ENCODE results near the gene CNOT8.
"Not testable (repeated sequence)": the region's sequence is repeated elsewhere in the genome, so short reads cannot be mapped to it uniquely, and the experiment has no call there.

Gene CNOT8

DNA sequence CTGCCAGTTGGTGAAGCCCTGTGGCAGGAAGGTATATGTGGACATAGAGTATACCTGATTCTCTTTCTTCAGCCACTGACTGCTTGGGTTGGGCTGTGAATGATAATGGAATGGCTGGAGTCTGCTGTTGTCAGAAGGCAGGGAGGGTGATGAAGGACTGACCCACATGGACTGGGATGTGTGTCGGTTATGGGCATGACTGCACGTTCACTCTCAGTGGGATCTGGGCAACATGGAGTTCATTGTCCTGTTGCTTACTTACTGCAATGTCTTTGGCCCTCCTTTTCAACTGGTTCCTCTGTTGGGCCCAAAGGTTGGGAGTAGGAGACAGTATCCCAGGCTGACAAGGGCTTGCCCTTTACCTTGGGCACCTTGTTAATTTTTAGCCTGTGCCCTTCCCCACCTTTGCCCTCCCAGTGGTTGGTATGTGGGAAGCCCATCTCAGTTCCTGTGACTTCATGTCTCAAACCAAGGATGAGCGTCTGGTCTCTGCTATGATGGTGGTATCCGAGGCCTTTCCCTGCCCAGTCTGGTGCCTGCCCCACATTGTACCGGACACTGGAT, 42.7 kb upstream of the CNOT8 start:
- H3K27ac ChIP-seq: no peak overlapping the region

DNA sequence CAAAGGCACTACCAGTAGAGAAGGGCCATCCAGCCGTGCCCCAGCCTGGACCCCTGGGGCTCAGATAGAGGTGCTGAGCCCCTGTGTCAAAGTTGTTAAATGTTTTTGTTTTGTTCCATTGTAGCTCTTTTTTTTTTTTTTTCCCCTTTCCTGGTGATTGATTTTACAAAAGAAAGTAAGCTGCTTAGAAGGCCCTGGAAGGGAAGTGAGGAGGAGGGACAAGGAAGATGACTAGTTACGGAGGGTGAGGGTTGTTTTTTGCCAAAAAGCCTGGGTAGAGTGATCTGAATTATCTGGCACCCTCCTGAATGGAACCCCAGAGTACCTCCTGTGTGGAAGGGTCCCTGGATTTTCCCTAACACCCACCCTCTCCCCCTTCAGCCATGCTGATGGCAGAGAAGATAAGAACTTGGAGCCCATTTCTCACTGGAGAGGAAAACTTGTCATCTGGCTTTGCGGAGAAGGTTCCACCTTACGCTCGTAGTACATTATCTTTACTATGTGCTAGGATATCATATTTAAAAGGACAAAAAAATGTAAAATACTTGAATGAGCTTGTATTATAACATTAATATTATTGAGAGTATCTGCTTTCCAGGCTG, 41.4 kb upstream of the CNOT8 start:
- H3K27ac ChIP-seq: no peak overlapping the region
- TF ChIP-seq ZFX (IDR thresholded peaks at IDR 0.05): no peak
- TF ChIP-seq, protein P1, sequence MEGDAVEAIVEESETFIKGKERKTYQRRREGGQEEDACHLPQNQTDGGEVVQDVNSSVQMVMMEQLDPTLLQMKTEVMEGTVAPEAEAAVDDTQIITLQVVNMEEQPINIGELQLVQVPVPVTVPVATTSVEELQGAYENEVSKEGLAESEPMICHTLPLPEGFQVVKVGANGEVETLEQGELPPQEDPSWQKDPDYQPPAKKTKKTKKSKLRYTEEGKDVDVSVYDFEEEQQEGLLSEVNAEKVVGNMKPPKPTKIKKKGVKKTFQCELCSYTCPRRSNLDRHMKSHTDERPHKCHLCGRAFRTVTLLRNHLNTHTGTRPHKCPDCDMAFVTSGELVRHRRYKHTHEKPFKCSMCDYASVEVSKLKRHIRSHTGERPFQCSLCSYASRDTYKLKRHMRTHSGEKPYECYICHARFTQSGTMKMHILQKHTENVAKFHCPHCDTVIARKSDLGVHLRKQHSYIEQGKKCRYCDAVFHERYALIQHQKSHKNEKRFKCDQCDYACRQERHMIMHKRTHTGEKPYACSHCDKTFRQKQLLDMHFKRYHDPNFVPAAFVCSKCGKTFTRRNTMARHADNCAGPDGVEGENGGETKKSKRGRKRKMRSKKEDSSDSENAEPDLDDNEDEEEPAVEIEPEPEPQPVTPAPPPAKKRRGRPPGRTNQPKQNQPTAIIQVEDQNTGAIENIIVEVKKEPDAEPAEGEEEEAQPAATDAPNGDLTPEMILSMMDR (conservative IDR thresholded peaks at IDR 0.05): no peak

More for the DNA sequence above, 42.7 kb upstream of the CNOT8 start:
- TF ChIP-seq ZFX (IDR thresholded peaks at IDR 0.05): no peak
- TF ChIP-seq, protein P1 (conservative IDR thresholded peaks at IDR 0.05): no peak

DNA sequence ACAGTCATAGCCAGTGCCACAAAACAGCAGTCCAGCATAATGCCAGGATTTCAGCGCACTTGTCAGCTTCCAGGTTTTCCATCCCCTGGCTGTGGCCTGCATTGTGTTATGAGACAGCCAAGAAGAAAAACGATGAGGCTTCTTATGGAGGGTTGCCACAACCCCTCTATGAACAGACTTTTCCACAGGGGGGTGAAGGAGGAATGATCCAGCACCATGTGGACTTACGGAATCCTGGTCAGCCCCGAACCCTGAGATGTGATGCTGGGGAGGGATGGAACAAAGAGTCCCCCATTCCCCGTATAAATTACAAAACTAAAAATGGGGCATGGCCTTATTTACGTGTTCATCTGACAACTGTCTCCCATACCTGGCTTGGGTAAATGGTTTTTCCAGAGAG, 40.6 kb upstream of the CNOT8 start:
- H3K27ac ChIP-seq: no peak overlapping the region
- no peak for TF ChIP-seq ZFX (IDR thresholded peaks at IDR 0.05)
- TF ChIP-seq, protein P1 (conservative IDR thresholded peaks at IDR 0.05): no peak

DNA sequence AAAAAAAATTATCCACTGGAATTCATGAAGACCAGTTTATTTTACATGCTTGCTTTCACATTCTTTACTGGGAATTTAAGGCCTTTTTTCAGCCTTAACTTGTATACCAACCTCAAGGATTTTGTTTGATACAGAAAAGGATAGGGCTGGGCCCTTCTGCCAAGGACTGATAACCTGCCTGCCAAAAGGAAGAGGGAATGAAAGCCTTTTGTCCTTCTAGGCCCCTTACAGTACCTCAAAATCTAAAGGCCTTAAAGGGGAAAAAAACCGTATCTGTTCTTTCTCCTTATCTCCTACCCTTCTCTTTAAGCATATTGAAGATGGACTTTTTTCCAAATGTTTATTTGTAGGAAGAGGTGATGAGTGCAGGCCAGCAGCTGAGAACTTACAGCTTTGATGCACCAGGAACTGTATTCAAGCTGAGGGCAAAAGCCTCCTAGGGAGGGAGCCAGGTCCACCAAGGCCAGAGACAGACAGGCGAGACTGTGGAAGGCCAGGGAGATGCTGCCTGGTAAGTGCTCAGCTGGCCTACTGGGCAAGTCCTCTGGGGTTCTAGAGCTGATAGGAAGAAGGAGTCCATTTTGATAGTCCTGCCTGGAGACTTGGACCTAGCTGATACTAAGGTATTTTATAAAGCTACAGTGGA, 39.8 kb upstream of the CNOT8 start:
- no peak overlapping the region for H3K27ac ChIP-seq
- TF ChIP-seq ZFX (IDR thresholded peaks at IDR 0.05): no peak
- TF ChIP-seq, protein P1 (conservative IDR thresholded peaks at IDR 0.05): no peak

DNA sequence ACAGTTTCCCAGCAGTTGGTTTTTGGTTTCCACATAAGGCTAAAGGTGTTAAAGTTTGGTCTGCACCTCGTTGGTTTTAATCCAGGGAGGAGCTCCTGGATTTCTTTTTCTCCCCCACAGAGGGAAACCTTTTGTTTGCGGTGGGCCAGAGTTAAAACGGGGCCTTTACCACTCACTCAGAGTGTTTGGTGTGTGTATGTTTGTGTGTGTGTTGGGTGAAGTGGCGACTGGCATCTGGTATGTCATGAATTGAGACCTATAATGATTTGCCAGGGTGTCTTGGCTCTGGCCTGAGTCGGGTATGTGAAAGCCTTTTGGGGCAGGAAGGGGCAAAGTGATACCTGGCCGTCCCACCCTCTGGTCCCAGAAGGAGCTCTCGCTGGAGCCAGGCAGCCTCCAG, 38.9 kb upstream of the CNOT8 start:
- H3K27ac ChIP-seq: no peak overlapping the region
- TF ChIP-seq, protein P1 (conservative IDR thresholded peaks at IDR 0.05): no peak
- TF ChIP-seq ZFX (IDR thresholded peaks at IDR 0.05): no peak

DNA sequence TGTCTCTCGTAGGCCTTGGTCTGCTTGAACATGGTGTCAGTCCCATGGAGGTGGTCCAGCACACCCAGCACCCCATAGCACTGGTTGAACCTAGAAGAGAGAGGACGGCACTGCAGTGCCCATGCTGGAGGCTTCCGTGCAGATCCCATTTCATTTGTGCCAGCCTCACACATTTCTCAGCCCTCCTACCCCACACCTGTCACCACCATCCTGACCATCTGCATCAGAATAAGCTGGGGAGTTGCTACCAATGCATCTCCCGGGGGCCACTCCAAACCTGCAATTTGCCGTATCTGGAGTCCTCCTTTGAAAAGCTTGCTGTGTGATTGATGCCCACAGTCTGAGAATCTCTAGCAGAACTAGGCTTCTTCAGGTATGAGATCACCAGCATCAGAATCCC, 38.0 kb upstream of the CNOT8 start:
- no peak for TF ChIP-seq ZFX (IDR thresholded peaks at IDR 0.05)
- TF ChIP-seq, protein P1 (conservative IDR thresholded peaks at IDR 0.05): no peak
- H3K27ac ChIP-seq: no peak overlapping the region

DNA sequence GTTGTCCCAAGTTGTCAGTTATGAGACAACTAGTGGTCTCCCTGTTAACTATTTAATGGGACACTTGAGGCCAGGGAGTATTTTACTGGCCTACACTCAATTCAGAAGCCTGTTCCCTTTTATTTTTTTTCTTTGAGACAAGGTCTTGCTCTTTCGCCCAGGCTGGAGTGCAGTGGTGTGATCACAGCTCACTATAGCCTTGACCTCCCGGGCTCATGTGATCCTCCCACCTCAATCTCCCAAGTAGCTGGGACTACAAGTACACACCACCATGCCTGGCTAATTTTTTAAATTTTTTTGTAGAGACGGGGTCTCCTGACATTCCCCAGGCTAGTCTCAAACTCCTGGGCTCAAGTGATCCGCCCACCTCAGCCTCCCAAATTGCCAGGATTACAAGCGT, 35.5 kb upstream of the CNOT8 start:
- H3K27ac ChIP-seq: not testable (repeated sequence)

Measured in C4-2B (cell line).